IPS-18a (cell line): ENCODE data around the gene GPR162.

Experiments used
- H3K27ac ChIP-seq: one replicate; pipeline ENCODE4 v1.5.1; 2013; ENCODE audit warnings: low read length
- H3K27me3 ChIP-seq: one replicate; pipeline ENCODE4 v1.6.1; 2013; ENCODE audit warnings: mild to moderate bottlenecking, low read length; ENCODE audit not compliant: control insufficient read depth, insufficient read depth
- H3K36me3 ChIP-seq: one replicate; pipeline ENCODE4 v1.6.1; 2013; ENCODE audit warnings: low read depth, low read length; ENCODE audit not compliant: control insufficient read depth
- H3K4me1 ChIP-seq: one replicate; pipeline ENCODE4 v1.6.1; 2013; ENCODE audit warnings: low read depth, low read length; ENCODE audit not compliant: control insufficient read depth
- H3K4me3 ChIP-seq: one replicate; pipeline ENCODE4 v1.5.1; 2013; ENCODE audit warnings: low read length
- H3K9ac ChIP-seq: one replicate; pipeline ENCODE4 v1.6.1; 2013; ENCODE audit warnings: mild to moderate bottlenecking, low read length, moderate library complexity
- H3K9me3 ChIP-seq: one replicate; pipeline ENCODE4 v1.6.1; 2013; ENCODE audit warnings: low read depth, low read length; ENCODE audit not compliant: control insufficient read depth

GPR162 gene

GRCh38 chr12:6779708-6780432, 41.8 kb upstream of the GPR162 start:
- Histone ChIP-seq H3K4me3 (no peak overlapping the region), H3K27me3 (peaks cover 21% of the 10 kb centered on the region), H3K27ac (no peak overlapping the region), H3K36me3 (no peaks in the 10 kb centered on the region), H3K9ac (no peak overlapping the region), H3K9me3 (no peaks in the 10 kb centered on the region), H3K4me1 (no peaks in the 10 kb centered on the region)

GRCh38 chr12:6780573-6780972, 41.0 kb upstream of the GPR162 start:
- Histone ChIP-seq H3K27me3 (peaks cover 14% of the 10 kb centered on the region), H3K36me3 (no peaks in the 10 kb centered on the region), H3K9ac (no peak overlapping the region), H3K27ac (no peak overlapping the region), H3K4me3 (no peak overlapping the region), H3K4me1 (no peaks in the 10 kb centered on the region), H3K9me3 (no peaks in the 10 kb centered on the region)

- H3K9me3 ChIP-seq = no peaks in the 10 kb centered on the region
- H3K36me3 ChIP-seq = no peaks in the 10 kb centered on the region
- H3K4me1 ChIP-seq = peaks cover 6% of the 10 kb centered on the region
- no peak overlapping the region for H3K9ac ChIP-seq
- H3K4me3 ChIP-seq = no peak overlapping the region
- H3K27ac ChIP-seq = no peak overlapping the region
- peaks cover 14% of the 10 kb centered on the region for H3K27me3 ChIP-seq
Observed at GRCh38 chr12:6782119-6782518, 39.5 kb upstream of the GPR162 start.

GRCh38 chr12:6782850-6783566, 38.6 kb upstream of the GPR162 start:
- H3K9me3 ChIP-seq = no peaks in the 10 kb centered on the region
- no peak overlapping the region for H3K4me3 ChIP-seq
- no peaks in the 10 kb centered on the region for H3K36me3 ChIP-seq
- H3K27me3 ChIP-seq = peaks cover 5% of the 10 kb centered on the region
- H3K9ac ChIP-seq = no peak overlapping the region
- H3K27ac ChIP-seq = no peak overlapping the region
- peaks cover 8% of the 10 kb centered on the region for H3K4me1 ChIP-seq

GRCh38 chr12:6783828-6784227, 37.8 kb upstream of the GPR162 start:
- Histone ChIP-seq H3K9ac (no peak overlapping the region), H3K9me3 (no peaks in the 10 kb centered on the region), H3K4me1 (peaks cover 8% of the 10 kb centered on the region), H3K4me3 (no peak overlapping the region), H3K27ac (no peak overlapping the region), H3K27me3 (no peaks in the 10 kb centered on the region), H3K36me3 (no peaks in the 10 kb centered on the region)

GRCh38 chr12:6784296-6784695, 37.3 kb upstream of the GPR162 start:
- H3K9ac ChIP-seq = no peak overlapping the region
- no peaks in the 10 kb centered on the region for H3K27me3 ChIP-seq
- no peak overlapping the region for H3K4me3 ChIP-seq
- peaks cover 8% of the 10 kb centered on the region for H3K4me1 ChIP-seq
- no peak overlapping the region for H3K27ac ChIP-seq
- no peaks in the 10 kb centered on the region for H3K9me3 ChIP-seq
- H3K36me3 ChIP-seq = no peaks in the 10 kb centered on the region

- H3K9me3 ChIP-seq = no peaks in the 10 kb centered on the region
- H3K4me3 ChIP-seq = no peak overlapping the region
- no peaks in the 10 kb centered on the region for H3K36me3 ChIP-seq
- H3K9ac ChIP-seq = no peak overlapping the region
- H3K4me1 ChIP-seq = peaks cover 8% of the 10 kb centered on the region
- no peaks in the 10 kb centered on the region for H3K27me3 ChIP-seq
- no peak overlapping the region for H3K27ac ChIP-seq
Observed at GRCh38 chr12:6784761-6785160, 36.9 kb upstream of the GPR162 start.

GRCh38 chr12:6786416-6787094, 35.1 kb upstream of the GPR162 start:
- Histone ChIP-seq H3K27ac (no peak overlapping the region), H3K9me3 (no peaks in the 10 kb centered on the region), H3K4me3 (no peak overlapping the region), H3K27me3 (no peaks in the 10 kb centered on the region), H3K36me3 (no peaks in the 10 kb centered on the region), H3K4me1 (peaks cover 8% of the 10 kb centered on the region), H3K9ac (no peak overlapping the region)

GRCh38 chr12:6787309-6787708, 34.3 kb upstream of the GPR162 start:
- H3K9ac ChIP-seq = no peak overlapping the region
- H3K4me1 ChIP-seq = peaks cover 9% of the 10 kb centered on the region
- no peaks in the 10 kb centered on the region for H3K36me3 ChIP-seq
- H3K27ac ChIP-seq = no peak overlapping the region
- no peak overlapping the region for H3K4me3 ChIP-seq
- H3K9me3 ChIP-seq = no peaks in the 10 kb centered on the region
- H3K27me3 ChIP-seq = no peaks in the 10 kb centered on the region

- no peak within 1 kb of the TSS for H3K27ac ChIP-seq
- no peaks in the 10 kb centered on the region for H3K36me3 ChIP-seq
- no peak within 1 kb of the TSS for H3K9ac ChIP-seq
- no peaks in the 10 kb centered on the region for H3K9me3 ChIP-seq
- peaks cover 7% of the 10 kb centered on the region for H3K27me3 ChIP-seq
- H3K4me3 ChIP-seq = no peak within 1 kb of the TSS
- peaks cover 10% of the 10 kb centered on the region for H3K4me1 ChIP-seq
Observed at GRCh38 chr12:6788972-6789924, 32.4 kb upstream of the GPR162 start, which contains the start of gene CD4. Gene CD4, plus strand, starts transcription at chr12:6789528. Its CDS starts 10,611 bp downstream, at chr12:6800139.
